Measurements from ENCODE around the gene GANAB. TPM values are rescaled to one million over a fixed set of nuclear protein-coding genes. Genes with fewer than 3 reads are reported as not detected.

GANAB gene
- total and polyA plus RNA-seq, 2 experiments from 2014 or later = 82.3 to 272 TPM

- TF ChIP-seq JUNB (IDR thresholded peaks at IDR 0.05; ENCODE audit: unreplicated experiment) (no peak), ZNF331 (CRISPR knock-in tag; IDR thresholded peaks at IDR 0.05; ENCODE audit: low read depth) (no peak), ETS1 (IDR thresholded peaks at IDR 0.05) (no peak), STAT1 (IDR thresholded peaks at IDR 0.05; ENCODE audit: unreplicated experiment) (no peak), CREB1 (CRISPR knock-in tag; IDR thresholded peaks at IDR 0.05; ENCODE audit: low read depth) (no peak), REST (IDR thresholded peaks at IDR 0.05; ENCODE audit: unreplicated experiment) (no peak), ZNF114 (CRISPR knock-in tag; IDR thresholded peaks at IDR 0.05) (no peak), CTCF (conservative IDR thresholded peaks at IDR 0.05; ENCODE audit: low read depth in 2 of 2) (no peak)
Measured at GRCh38 chr11:62592146-62592815, 54.1 kb downstream of the GANAB start (continued).

GRCh38 chr11:62591448-62592145 is 54.8 kb downstream of the GANAB start, which contains the start of gene TUT1:
TSS of gene TUT1 (minus strand) at chr11:62591523. CDS start at chr11:62591485, 38 bp downstream.
- Histone ChIP-seq H3K27ac (ENCODE audit: low read depth) (peak within 1 kb of the TSS; percentile 81), H3K36me3 (ENCODE audit: insufficient read depth) (peaks cover 32% of the 10 kb centered on the region), H3K4me1 (ENCODE audit: insufficient read depth) (peaks cover 12% of the 10 kb centered on the region; the same call in 1 of the 2 replicates), H4K20me1 (replicated peaks; ENCODE audit: insufficient read depth) (peaks cover 12% of the 10 kb centered on the region; the same call in 1 of the 2 replicates), H3K79me2 (replicated peaks; ENCODE audit: insufficient read depth) (peaks cover 19% of the 10 kb centered on the region), H3K27me3 (ENCODE audit: insufficient read depth) (no peaks in the 10 kb centered on the region), H3F3A (replicated peaks; ENCODE audit: low read depth) (peaks cover 57% of the 10 kb centered on the region), H2AFZ (peak within 1 kb of the TSS; percentile 9; the same call in 1 of the 2 replicates), H3K9me2 (ENCODE audit: insufficient read depth) (no peaks in the 10 kb centered on the region), H3K4me3 (peak within 1 kb of the TSS; percentile 78), H3K4me2 (peak within 1 kb of the TSS; percentile 99)
- DNase-seq (ENCODE audit: low spot score) (peak; percentile 100), ATAC-seq (peak; percentile 90)
- Mint-ChIP-seq H3K27me3 (ENCODE audit: insufficient read depth, low read depth, poor library complexity) (peaks cover 23% of the 10 kb centered on the region), H3K27ac (peak within 1 kb of the TSS; percentile 95), H3K4me1 (peaks cover 18% of the 10 kb centered on the region), H3K9me3 (peaks cover 4% of the 10 kb centered on the region; the same call in 2 of the 3 replicates), H3K36me3 (ENCODE audit: low read depth) (peaks cover 58% of the 10 kb centered on the region), H3K4me3 (peak within 1 kb of the TSS; percentile 98)
- TF ChIP-seq ETS1 (IDR thresholded peaks at IDR 0.05) (peak; percentile 90), JUNB (IDR thresholded peaks at IDR 0.05; ENCODE audit: unreplicated experiment) (no peak), POLR2AphosphoS5 (IDR thresholded peaks at IDR 0.05; ENCODE audit: low read depth) (peak; percentile 90), CREB1 (CRISPR knock-in tag; IDR thresholded peaks at IDR 0.05; ENCODE audit: low read depth) (peak; percentile 98), ZNF114 (CRISPR knock-in tag; IDR thresholded peaks at IDR 0.05) (no peak), ZNF331 (CRISPR knock-in tag; IDR thresholded peaks at IDR 0.05; ENCODE audit: low read depth) (no peak), EZH2phosphoT487 (IDR thresholded peaks at IDR 0.05; ENCODE audit: unreplicated experiment) (no peak), STAT1 (IDR thresholded peaks at IDR 0.05; ENCODE audit: unreplicated experiment) (no peak), CTCF (conservative IDR thresholded peaks at IDR 0.05; ENCODE audit: low read depth in 2 of 2) (no peak)

Measured in GM23338 (cell line).